ENCODE data around the gene ZBTB1.
"Not testable (repeated sequence)": the region's sequence is repeated elsewhere in the genome, so short reads cannot be mapped to it uniquely, and the experiment has no call there.

- not testable (repeated sequence) for TF ChIP-seq CTCF (IDR thresholded peaks at IDR 0.05); EZH2 (IDR thresholded peaks at IDR 0.05; ENCODE audit: borderline replicate concordance, insufficient read depth, low read depth, low read length, poor library complexity, severe bottlenecking)
These were observed 65.1 kb downstream of the ZBTB1 start for GRCh38 chr14:64569646-64570045.

All from B cell (primary cell).